Fibroblast of lung (primary cell): Measurements from ENCODE around the gene DHX35.

Source experiments
- EZH2 ChIP-seq: IDR thresholded peaks from 2 replicates; pipeline ENCODE4 v1.5.1; 2012; ENCODE audit warnings: low read length, control low read depth, mild to moderate bottlenecking; ENCODE audit errors: missing control alignments
- TF ChIP-seq, protein P1 (sequence below), 2 donors: IDR thresholded peaks in 1 of 2; conservative IDR thresholded peaks in 1 of 2; 1 replicate in 1 of 2; 2 replicates in 1 of 2; pipeline ENCODE4 v1.5.1; 2011 to 2012; ENCODE audit warnings: low read length in 2 of 2, control low read depth in 1 of 2, inconsistent platforms in 1 of 2, low read depth in 1 of 2, mild to moderate bottlenecking in 1 of 2

DNA sequence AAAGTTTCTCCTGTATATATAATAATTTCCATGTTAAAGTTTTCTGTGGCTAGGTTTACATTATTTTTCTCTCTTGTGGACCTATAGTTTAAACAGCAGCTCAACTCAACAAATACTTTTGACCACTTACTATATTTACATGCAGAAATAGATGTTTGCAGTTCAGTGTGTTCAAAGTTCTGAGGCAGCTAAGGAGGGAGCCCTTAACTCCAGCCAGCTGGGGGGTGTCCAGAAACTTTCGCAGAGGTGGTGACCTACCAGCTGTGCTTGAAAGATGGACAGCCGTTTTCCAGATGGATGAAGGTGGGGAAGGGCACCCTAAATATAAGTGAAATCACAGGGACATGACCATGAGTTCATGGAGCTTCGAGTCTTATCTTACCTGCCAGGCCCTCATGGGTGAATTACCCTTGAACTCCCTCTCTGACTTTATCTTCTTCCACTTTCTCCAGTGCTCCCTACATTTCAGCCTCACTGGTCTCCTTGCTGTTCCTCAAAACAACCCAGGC lies 33.4 kb downstream of the DHX35 start:
- TF ChIP-seq, protein P1, sequence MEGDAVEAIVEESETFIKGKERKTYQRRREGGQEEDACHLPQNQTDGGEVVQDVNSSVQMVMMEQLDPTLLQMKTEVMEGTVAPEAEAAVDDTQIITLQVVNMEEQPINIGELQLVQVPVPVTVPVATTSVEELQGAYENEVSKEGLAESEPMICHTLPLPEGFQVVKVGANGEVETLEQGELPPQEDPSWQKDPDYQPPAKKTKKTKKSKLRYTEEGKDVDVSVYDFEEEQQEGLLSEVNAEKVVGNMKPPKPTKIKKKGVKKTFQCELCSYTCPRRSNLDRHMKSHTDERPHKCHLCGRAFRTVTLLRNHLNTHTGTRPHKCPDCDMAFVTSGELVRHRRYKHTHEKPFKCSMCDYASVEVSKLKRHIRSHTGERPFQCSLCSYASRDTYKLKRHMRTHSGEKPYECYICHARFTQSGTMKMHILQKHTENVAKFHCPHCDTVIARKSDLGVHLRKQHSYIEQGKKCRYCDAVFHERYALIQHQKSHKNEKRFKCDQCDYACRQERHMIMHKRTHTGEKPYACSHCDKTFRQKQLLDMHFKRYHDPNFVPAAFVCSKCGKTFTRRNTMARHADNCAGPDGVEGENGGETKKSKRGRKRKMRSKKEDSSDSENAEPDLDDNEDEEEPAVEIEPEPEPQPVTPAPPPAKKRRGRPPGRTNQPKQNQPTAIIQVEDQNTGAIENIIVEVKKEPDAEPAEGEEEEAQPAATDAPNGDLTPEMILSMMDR (conservative IDR thresholded peaks at IDR 0.05 in 1 of 2, IDR thresholded peaks at IDR 0.05 in 1 of 2; ENCODE audit: low read depth in 1 of 2, low read length in 2 of 2), result no peak
- TF ChIP-seq EZH2, result no peak
